8988T (cell line): ENCODE measurements around the gene SEMA5A.

ENCODE experiments used
- DNase-seq: peaks from one replicate; pipeline ENCODE4 v3.0.0; 2011

SEMA5A gene

GRCh38 chr5:9245071-9245470 is 300.8 kb downstream of the SEMA5A start:
- DNase-seq: no peak

- DNase-seq: no peak
These were observed 301.5 kb downstream of the SEMA5A start for GRCh38 chr5:9244417-9244816.

DNA sequence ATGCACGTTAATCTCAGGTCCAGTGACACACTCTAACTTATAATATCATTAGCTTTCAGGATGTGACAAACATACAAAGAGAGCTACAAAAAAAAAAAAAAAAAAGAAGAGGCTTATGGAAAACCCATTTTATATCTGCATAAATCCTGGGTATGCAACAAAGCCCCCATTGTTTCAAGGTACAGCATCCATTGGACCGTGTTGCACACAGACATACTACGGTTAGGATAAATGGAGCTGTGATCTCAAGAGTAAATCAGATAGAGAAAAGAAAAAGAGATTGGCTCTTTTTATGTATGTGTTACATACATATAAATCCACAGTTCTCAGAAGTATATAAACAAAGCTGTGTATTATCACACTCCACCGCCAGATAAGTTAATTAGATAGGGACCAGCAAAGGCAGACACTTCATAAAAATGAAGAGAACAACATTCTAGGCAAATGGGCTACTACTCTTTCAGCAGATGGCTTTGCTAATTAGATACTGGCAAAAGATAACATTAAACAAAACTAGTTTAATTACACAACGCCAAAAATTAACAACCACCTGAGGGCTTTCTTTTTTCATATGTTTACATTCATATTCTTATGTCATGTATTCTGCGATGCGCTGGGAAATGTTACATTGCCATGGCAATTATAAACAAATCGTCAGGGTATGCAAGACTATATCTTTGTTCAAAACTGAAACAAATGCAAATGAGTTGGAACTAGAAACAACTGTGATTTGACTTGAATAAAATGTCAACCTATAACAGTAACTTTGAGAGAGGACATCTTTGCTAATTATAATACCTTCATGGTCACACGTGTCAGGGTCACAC is 304.2 kb downstream of the SEMA5A start:
- DNase-seq: no peak

DNA sequence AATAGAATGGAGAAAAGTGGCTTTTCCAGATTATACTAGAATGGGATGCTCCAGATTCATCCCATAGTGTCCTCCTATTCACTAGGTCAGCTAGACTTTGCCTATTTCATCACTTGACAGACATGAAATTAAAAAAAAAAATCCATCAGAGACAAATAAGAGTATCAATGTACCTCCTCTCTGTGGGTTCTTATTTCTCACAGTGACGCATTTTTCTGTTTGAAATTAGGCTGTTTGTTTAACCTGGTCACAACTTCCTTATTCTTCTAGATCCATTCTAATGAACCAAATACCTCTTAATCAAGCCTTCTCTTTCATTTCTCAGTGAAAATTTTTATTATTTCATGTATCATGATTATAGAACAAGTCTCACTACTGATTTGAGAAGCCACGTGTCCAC is 305.4 kb downstream of the SEMA5A start:
- no peak for DNase-seq

GRCh38 chr5:9239626-9240025 is 306.2 kb downstream of the SEMA5A start:
- no peak for DNase-seq

GRCh38 chr5:9239071-9239470 is 306.8 kb downstream of the SEMA5A start:
- DNase-seq: no peak

DNA sequence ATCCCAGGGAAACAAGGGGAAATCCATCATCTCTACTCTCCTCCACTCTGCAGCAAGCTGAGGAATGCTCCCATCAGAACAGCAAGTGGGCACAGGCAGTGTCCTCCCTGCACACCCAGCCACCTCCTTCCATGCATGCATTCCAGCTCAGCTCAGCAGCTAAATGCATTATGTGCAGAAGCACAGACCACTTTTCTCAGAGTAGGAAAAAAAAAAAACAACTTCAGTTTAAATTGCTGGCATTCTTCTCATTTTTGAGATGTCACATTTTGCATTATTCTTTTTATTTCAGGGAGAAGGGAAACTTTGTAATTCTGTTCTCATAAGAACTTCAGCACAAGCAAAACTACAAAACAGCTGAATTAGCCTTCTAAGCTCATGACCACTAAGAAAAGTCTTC is 312.2 kb downstream of the SEMA5A start:
- no peak for DNase-seq

DNA sequence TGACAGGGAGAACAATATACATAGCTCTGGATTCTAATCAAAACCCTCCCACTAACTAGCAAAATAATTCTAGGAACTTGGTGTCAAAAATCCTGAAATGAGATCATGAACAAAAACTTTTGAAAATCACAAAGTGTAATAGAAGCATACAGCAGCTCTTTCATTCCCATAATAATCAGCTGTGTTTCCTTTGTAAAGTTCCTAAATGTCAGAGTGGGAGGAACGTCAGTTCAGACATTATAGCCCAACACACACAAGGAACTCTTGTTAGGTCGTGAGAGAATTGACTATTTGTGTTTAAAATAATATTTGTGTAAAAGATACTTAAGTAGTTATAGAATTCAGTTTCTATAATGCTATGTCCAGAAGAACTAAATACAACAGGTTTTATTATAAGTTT is 312.8 kb downstream of the SEMA5A start:
- DNase-seq: no peak

- DNase-seq: no peak
These were observed 314.0 kb downstream of the SEMA5A start for GRCh38 chr5:9231842-9232241.

- no peak for DNase-seq
These were observed 315.5 kb downstream of the SEMA5A start for GRCh38 chr5:9230355-9230754.

GRCh38 chr5:9226016-9226536 is 319.8 kb downstream of the SEMA5A start:
- DNase-seq: no peak

DNA sequence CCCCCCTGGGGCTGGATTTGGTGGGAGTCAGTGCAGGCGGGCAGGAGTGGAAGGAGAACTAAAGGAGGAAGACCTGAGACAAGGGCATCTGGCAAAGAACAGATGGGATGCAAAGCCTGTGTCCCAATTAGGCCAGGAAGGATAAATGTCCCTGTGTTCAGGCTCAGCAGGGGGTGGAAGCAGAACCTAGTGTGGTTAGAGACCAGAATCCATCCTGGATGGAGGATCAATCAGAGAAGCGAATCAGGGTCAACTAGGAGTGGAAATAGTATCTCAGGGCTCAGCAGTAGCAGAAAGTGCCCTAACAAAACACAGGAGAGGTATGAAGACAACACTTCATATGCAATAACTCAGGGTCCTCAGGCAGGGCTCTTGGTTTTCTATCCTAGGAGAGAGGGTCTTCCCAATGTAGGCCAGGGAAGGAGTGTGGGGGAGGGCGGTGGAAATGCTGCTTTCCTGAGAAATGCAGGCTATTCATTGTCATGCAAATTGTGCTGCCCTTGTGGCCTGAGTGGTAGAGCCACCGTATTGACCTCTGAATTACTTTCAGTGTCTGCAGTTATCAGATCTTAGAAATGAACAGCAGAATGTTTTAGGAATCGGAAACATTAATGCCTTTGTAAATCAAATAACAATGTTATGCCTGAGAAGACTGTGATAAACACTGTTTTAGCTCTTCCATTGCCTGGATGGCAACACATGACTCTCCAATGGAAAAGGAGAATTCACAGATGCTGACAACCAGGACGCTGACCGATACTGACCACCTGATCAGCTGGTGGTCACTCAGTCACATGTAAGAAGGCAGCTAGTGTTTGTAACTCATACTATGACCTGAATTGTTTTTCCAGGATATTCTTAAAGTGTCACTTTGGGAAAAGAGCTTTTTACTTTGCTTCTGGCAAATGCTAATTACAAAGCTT is 323.6 kb downstream of the SEMA5A start:
- no peak for DNase-seq

GRCh38 chr5:9218358-9218757 is 327.5 kb downstream of the SEMA5A start:
- no peak for DNase-seq

DNA sequence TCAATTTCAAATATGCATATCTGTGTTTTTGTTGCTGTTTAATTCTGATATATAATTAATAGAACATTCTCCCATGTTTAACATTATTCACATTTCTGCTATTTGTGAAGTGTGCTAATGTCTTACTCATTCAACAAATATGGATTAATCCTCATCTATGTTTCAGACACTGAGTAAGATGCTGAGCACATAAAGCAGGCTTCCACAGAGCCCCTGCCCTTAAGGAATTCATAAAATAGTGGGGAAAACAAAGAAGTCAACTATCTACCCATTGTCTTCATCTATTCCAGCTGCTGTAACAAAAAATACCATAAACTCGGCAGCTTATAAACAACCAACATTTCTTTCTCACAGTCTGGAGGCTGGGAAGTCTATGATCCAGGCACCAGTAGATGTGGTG is 333.3 kb downstream of the SEMA5A start:
- DNase-seq: no peak

DNA sequence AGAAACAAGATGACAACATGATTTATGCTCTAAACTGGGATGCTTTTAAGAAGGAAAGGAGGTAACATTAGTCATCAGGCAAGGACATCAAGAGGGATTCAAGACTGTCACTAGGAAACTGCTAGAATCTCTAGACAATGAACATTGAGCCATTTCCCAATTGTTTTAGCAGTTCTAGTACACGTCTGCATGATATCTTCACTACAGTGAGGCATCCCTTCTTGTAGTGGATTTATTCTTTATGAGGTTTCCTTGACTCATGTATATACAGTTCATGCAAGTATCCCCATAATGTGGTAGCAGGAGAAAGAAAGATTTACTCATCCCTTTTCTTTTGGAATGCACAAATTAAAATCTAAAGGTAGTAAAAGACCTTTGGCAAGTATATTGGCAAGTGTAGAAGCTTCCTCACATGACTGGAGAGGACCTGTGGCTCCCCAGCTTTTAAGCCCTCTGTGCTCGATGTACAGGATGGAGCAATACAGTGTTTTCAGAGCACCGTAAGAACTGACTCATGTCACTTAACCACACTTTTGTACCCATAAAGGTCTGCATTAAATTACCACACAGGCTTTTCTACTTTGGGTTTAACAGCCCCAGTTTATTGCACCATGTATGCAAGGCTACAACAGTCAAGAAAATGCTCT is 335.9 kb downstream of the SEMA5A start:
- DNase-seq: no peak

GRCh38 chr5:9207817-9208418 is 338.0 kb downstream of the SEMA5A start:
- peak; percentile 36 for DNase-seq

DNA sequence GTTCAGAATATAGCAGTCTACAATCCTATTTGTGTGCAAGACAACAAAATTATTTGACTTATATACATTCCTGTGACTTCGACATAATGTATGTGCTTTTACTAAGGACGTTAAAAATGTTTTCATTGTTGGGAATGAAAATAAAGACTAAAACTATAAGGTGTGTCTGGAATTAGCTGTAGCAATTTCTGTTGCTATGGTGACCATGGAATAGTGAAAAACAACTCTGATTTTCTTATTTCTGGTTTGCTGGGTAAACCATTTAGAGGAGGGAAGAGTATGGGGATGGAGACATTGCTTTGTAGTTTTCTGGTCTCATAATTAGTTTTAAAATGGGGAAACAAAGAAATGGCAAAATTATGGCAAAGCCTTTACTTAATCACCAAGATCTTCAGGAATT is 343.2 kb downstream of the SEMA5A start:
- no peak for DNase-seq

DNA sequence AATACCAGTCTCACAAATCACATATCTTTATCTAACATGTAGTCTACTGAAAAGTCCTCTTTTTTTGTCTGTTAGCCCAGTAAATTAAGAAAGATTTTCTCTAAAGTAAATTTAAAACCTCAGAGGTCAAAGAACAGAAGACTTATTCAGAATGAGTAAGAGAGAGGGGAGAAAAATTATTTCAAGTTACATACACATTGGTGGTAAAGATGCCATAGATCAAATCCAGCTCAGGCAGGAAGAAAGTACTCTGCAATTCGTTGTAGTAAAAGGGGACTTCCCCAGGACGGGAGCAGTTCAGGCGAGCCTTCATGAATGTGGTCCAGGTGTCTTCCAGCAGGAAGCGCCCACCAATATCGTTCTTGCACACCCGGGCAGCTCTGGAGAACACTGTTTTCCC is 344.1 kb downstream of the SEMA5A start:
- DNase-seq: no peak

DNA sequence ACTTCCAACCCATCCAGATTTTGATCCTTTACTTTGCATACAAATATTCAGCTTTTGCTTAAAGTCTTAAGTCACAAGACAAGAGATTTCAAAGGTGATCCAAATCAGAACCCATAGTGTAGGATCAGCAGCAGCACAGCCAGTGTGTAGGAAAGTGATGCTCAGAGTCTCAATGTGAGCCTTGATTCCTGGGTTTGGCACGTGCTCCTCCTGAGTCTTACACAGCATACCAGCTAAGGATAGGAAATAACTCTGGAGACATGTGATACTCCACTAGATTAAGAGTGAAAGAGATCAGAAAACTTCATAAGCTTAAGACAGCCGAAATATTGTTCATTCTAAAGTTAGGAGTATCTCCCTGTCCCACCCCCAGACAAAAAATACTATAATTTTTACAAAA is 344.9 kb downstream of the SEMA5A start:
- no peak for DNase-seq

DNA sequence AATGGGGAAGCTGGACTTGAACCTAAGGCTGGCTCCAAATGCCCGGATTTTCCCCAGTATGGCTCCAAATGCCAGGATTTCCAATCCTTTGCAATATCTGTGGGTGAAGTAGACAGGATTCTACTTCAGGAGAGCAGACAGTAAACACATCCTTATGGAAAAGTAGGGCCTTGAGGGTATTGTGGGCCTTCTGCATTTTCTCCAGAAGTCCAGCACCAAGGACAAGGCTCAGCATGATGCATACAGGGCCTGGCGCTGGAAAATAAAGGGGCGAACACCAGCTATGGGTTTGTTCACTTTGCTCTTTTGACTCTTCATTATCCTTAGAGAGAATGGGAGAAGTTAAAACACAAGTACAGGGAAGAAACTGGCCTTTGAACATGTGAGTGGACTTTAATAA is 347.5 kb downstream of the SEMA5A start:
- DNase-seq: no peak

GRCh38 chr5:9197881-9198260 is 348.0 kb downstream of the SEMA5A start:
- no peak for DNase-seq

GRCh38 chr5:9196403-9197227 is 349.3 kb downstream of the SEMA5A start:
- DNase-seq: no peak
